SU-DHL-6 (cell line): Measurements from ENCODE around the gene ZNF709.
"Not testable (repeated sequence)": the region's sequence is repeated elsewhere in the genome, so short reads cannot be mapped to it uniquely, and the experiment has no call there.

ENCODE experiments used
- H2AFZ ChIP-seq: fragments of 200-600 bp; sonication (generic); 2 replicates; pipeline ENCODE4 v1.6.1; 2014; ENCODE audit warnings: low read depth, mild to moderate bottlenecking, moderate library complexity, mixed read lengths, antibody characterized with exemption, low read length; ENCODE audit not compliant: severe bottlenecking
- H3F3A ChIP-seq: fragments of 200-600 bp; shearing (Covaris generic); 2 replicates; pipeline ENCODE4 v1.6.0; 2016; ENCODE audit warnings: antibody characterized with exemption, mild to moderate bottlenecking; ENCODE audit not compliant: insufficient read depth
- H3K27ac ChIP-seq: fragments of 200-600 bp; sonication (generic); 2 replicates; pipeline ENCODE4 v1.5.1; 2016; ENCODE audit warnings: low read depth, mild to moderate bottlenecking, low read length, moderate library complexity, mixed read lengths
- H3K27me3 ChIP-seq: fragments of 200-600 bp; sonication (generic), shearing (Covaris generic); 2 replicates; pipeline ENCODE4 v1.6.0; 2014; ENCODE audit warnings: mild to moderate bottlenecking, low read length
- H3K36me3 ChIP-seq: fragments of 200-600 bp; sonication (generic); 2 replicates; pipeline ENCODE4 v1.6.1; 2014; ENCODE audit warnings: mild to moderate bottlenecking, low read length, mixed read lengths
- H3K4me2 ChIP-seq: fragments of 300-600, 200-600 bp; shearing (Covaris generic), sonication (generic); 2 replicates; pipeline ENCODE4 v1.6.0; 2014; ENCODE audit warnings: low read length, low read depth, mild to moderate bottlenecking; ENCODE audit not compliant: poor library complexity, severe bottlenecking
- H3K4me3 ChIP-seq: fragments of 200-600 bp; sonication (generic); 2 replicates; pipeline ENCODE4 v1.5.1; 2014; ENCODE audit warnings: antibody characterized with exemption, low read length, mild to moderate bottlenecking, mixed read lengths; ENCODE audit not compliant: insufficient read depth, poor library complexity, severe bottlenecking
- H3K79me2 ChIP-seq: fragments of 200-600 bp; sonication (generic); 2 replicates; pipeline ENCODE4 v1.6.1; 2014; ENCODE audit warnings: mild to moderate bottlenecking, low read length, moderate library complexity; ENCODE audit not compliant: insufficient read depth
- H3K9ac ChIP-seq: fragments of 200-600 bp; sonication (generic); 2 replicates; pipeline ENCODE4 v1.7.0; 2014; ENCODE audit warnings: mild to moderate bottlenecking, low read length
- H3K9me2 ChIP-seq: fragments of 200-600 bp; sonication (generic); replicated peaks from 2 replicates; pipeline ENCODE4 v1.6.1; 2014; ENCODE audit warnings: low read length; ENCODE audit not compliant: insufficient read depth
- H3K9me3 ChIP-seq: fragments of 200-600 bp; sonication (generic); 2 replicates; pipeline ENCODE4 v1.6.1; 2014; ENCODE audit warnings: low read length, mixed read lengths; ENCODE audit not compliant: insufficient read depth
- H4K20me1 ChIP-seq: fragments of 200-600 bp; sonication (generic); 2 replicates; pipeline ENCODE4 v1.6.1; 2014; ENCODE audit warnings: low read depth, mild to moderate bottlenecking, antibody characterized with exemption, low read length, moderate library complexity, mixed read lengths
- EZH2phosphoT487 ChIP-seq: fragments of 200-600 bp; sonication (generic), shearing (Covaris generic); conservative IDR thresholded peaks from 2 replicates; pipeline ENCODE4 v1.6.1; 2018; ENCODE audit warnings: mild to moderate bottlenecking, antibody characterized with exemption, low read length, moderate library complexity, mixed read lengths
- TF ChIP-seq, protein P1 (sequence below): fragments of 200-600 bp; sonication (generic); IDR thresholded peaks from one replicate; pipeline ENCODE4 v1.5.1; 2017; ENCODE audit warnings: antibody characterized with exemption, mild to moderate bottlenecking, low read length, moderate library complexity; ENCODE audit not compliant: insufficient read depth, poor library complexity, severe bottlenecking

Gene ZNF709

DNA sequence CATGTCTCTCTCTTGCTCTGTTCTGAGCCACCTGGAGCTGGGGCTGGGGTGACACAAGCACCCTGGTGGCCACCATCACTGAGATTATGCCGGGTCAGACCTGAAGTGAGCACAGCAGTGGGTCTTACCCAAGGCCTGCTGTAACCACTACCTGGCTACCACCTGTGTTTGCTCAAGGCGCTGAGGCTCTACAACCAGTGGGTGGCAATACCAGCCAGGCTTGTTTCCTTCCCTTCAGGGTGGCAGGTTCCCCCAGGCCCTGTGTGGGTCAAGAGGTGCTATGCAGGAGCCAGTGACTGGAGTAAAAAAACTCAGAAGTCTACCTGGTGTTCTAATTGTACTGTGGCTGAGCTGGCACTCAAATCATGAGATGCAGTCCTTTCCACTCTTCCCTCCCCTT, 35.8 kb downstream of the ZNF709 start:
- Histone ChIP-seq H3K27ac (no peak overlapping the region), H3F3A (no peaks in the 10 kb centered on the region), H3K9ac (no peak overlapping the region), H3K27me3 (no peaks in the 10 kb centered on the region), H3K9me3 (peaks cover 15% of the 10 kb centered on the region; the same call in 1 of the 2 replicates), H3K9me2 (no peaks in the 10 kb centered on the region), H3K79me2 (no peaks in the 10 kb centered on the region), H3K36me3 (no peaks in the 10 kb centered on the region), H3K4me3 (no peak overlapping the region), H4K20me1 (no peaks in the 10 kb centered on the region), H3K4me2 (no peak overlapping the region), H2AFZ (no peak overlapping the region)
- TF ChIP-seq, protein P1, sequence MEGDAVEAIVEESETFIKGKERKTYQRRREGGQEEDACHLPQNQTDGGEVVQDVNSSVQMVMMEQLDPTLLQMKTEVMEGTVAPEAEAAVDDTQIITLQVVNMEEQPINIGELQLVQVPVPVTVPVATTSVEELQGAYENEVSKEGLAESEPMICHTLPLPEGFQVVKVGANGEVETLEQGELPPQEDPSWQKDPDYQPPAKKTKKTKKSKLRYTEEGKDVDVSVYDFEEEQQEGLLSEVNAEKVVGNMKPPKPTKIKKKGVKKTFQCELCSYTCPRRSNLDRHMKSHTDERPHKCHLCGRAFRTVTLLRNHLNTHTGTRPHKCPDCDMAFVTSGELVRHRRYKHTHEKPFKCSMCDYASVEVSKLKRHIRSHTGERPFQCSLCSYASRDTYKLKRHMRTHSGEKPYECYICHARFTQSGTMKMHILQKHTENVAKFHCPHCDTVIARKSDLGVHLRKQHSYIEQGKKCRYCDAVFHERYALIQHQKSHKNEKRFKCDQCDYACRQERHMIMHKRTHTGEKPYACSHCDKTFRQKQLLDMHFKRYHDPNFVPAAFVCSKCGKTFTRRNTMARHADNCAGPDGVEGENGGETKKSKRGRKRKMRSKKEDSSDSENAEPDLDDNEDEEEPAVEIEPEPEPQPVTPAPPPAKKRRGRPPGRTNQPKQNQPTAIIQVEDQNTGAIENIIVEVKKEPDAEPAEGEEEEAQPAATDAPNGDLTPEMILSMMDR: no peak
- no peak for TF ChIP-seq EZH2phosphoT487

DNA sequence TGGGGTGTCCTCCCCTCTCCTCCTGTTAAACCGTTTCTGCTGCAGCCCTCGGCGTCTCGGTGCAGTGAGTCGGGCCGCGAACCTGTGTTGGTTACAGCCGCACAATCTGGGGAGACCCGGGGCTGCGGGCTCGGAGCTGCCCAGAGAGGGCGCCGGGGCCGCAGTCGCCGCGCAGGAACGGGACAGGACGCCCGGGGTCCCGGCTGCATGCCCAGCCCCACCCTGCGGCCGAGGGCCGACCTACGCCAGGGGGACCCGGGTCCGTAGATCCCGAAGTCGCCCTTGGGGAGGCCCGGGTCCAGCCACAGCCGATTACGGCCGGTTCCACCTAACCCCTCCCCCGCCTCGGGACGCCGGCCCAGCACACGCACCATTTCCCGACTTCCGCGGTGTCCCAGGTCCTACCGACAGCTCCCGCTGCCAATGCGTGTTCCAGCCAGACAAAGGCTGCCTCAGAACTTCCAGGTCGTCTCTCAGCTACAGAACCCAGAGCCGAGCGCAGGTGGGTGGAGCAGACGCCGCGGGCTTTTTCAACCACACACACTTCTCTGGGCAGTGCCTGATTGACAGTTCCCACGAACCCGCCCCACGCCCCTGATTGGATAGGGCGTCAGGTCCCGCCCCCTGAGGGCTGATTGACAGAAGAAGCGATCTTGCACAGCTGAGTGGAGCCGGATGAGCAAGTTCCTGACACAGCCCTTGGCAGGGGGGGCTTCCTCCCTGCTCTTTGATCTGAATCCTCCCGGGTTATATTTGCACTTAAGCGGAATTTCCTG, 43.9 kb downstream of the ZNF709 start, which contains the start of gene ZNF443:
Gene ZNF443, minus strand, starts transcription at position 481 of the 776 bp plus-strand sequence. Its CDS starts 107 bp downstream, at position 374.
- no peaks in the 10 kb centered on the region for H3F3A ChIP-seq
- peak within 1 kb of the TSS; percentile 91 for H2AFZ ChIP-seq
- peak within 1 kb of the TSS; percentile 58 for H3K4me2 ChIP-seq
- peak within 1 kb of the TSS; percentile 84 for H3K4me3 ChIP-seq
- TF ChIP-seq, protein P1: no peak
- no peak for TF ChIP-seq EZH2phosphoT487
- H4K20me1 ChIP-seq: no peaks in the 10 kb centered on the region
- H3K27ac ChIP-seq: peak within 1 kb of the TSS; percentile 46; the same call in 1 of the 2 replicates
- no peaks in the 10 kb centered on the region for H3K9me2 ChIP-seq
- no peaks in the 10 kb centered on the region for H3K27me3 ChIP-seq
- H3K9me3 ChIP-seq: no peaks in the 10 kb centered on the region
- no peaks in the 10 kb centered on the region for H3K36me3 ChIP-seq
- H3K9ac ChIP-seq: peak within 1 kb of the TSS; percentile 84
- no peaks in the 10 kb centered on the region for H3K79me2 ChIP-seq

DNA sequence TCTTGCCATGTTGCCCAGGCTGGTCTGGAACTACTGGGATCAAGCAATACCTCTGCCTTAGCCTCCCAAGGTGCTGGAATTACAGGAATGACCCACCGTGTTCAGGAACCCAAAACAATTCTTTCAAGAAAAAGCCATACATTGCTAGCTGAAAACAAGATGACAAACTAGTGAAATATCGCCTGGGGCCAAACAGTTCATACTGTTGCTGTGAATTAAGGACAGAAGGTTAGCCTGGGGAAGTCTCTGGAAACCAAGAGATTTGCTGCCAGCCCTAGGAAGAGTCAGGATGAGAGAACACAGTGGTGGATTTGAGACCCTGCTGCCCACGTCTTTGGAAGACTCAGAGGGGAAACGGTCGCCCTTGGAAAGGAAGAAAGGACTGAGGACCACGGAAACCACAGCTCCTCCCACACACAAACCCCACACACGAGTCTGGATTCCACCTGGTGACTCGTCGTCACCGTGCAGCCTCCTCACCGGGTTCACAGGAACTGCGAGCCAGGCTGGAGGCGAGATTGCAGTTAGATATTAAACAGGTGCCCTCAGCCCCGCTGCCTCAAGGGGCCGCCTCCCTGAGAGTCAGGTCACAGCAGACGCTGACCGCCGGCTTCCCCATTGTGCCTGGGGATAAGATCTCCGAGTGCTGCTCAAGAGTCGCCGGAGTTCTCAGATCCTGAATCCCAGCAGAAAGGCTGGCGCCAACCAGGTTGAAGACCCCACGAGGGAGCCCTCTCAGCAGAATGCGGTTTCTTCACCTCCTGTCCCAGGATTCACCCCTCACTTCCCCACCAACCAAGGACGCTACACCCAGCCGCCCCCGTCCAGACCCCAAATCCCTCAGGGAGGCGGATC, 44.7 kb downstream of the ZNF709 start:
- Histone ChIP-seq H3K9ac (peak overlapping the region; percentile 84), H3K4me3 (peak overlapping the region; percentile 84), H2AFZ (peak overlapping the region; percentile 63), H3K4me2 (peak overlapping the region; percentile 58)
- not testable (repeated sequence) for H3K27me3 ChIP-seq, H3F3A ChIP-seq, H4K20me1 ChIP-seq, H3K27ac ChIP-seq, H3K9me2 ChIP-seq, H3K9me3 ChIP-seq, H3K36me3 ChIP-seq, H3K79me2 ChIP-seq

DNA sequence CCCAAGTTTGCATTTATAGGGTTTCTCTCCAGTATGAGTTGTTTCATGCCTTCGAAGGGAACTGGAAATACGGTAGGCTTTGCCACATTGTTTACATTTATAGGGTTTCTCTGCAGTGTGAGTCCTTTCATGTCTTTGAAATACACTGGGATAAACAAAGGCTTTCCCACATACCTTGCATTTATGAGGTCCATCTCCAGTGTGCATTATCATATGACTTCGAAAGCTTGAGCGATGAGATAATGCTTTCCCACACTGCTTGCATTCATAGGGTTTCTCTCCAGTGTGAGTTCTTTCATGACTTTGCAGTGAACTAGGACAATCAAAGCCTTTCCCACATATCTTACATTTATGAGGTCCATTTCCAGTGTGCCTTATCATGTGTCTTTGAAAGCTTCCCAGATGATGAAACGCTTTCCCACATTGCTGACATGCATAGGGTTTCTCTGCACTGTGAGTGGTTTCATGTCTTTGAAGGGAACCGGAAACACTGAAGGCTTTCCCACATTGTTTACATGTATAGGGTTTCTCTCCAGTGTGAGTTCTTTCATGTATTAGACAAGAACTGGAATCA, 53.8 kb downstream of the ZNF709 start:
- H3K9me3 ChIP-seq, H3K79me2 ChIP-seq, H3K4me2 ChIP-seq, H3K9me2 ChIP-seq, H3K4me3 ChIP-seq, H3K9ac ChIP-seq, H2AFZ ChIP-seq, H3F3A ChIP-seq, H4K20me1 ChIP-seq, H3K27me3 ChIP-seq, H3K27ac ChIP-seq: not testable (repeated sequence)
- H3K36me3 ChIP-seq: peaks cover 19% of the 10 kb centered on the region; the same call in 1 of the 2 replicates
